GM20000 (cell line): ENCODE data around the gene ZNF687.
"Not testable (repeated sequence)": the region's sequence is repeated elsewhere in the genome, so short reads cannot be mapped to it uniquely, and the experiment has no call there.

Experiments used
- DNase-seq: peaks from one replicate; pipeline ENCODE4 v3.0.0; 2012; ENCODE audit warnings: low spot score
- CTCF ChIP-seq: IDR thresholded peaks from 2 replicates; pipeline ENCODE4 v1.5.1; 2012; ENCODE audit warnings: mild to moderate bottlenecking, control low read depth; ENCODE audit errors: extremely low read depth, missing control alignments

The ZNF687 gene

DNA sequence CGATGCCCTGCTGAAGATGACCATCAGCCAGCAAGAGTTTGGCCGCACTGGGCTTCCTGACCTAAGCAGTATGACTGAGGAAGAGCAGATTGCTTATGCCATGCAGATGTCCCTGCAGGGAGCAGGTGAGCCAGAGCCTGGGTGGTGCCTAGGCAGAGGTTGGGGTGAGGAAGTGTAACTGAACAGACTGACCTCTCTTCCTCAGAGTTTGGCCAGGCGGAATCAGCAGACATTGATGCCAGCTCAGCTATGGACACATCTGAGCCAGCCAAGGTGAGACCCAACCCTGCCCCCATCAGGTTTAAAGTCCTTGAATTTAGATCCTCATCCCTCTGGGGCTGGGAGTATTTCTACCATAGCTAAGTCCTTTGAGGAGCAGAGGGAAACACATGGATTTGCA lies 15.8 kb upstream of the ZNF687 start:
- no peak for DNase-seq
- no peak for TF ChIP-seq CTCF

GRCh38 chr1:151266821-151267220 lies 15.3 kb upstream of the ZNF687 start:
- DNase-seq, result no peak

DNA sequence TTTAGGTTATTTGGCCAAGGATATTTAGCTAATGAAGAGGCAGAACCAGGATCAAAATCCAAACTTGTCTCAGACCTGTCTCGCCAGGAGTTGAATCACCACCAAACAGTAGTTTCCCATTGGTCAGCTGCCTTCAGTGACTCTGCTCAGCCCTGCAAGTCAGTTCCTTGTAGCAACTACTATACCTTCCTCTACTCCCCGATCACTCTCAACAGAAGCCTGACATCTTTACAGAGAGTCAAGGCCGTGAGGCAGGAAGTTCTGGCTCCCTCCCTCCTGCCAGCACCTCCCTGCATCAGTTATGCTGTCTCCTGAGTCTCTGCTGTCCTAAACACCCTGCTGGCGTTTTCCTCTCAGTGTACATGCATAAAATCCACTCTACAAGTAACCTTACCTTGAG lies 14.3 kb upstream of the ZNF687 start:
- DNase-seq, result no peak
- no peak for TF ChIP-seq CTCF

More at GRCh38 chr1:151266821-151267220, 15.3 kb upstream of the ZNF687 start:
- TF ChIP-seq CTCF, result no peak

- DNase-seq, result no peak
- TF ChIP-seq CTCF, result no peak
Observed at GRCh38 chr1:151273924-151274466, 8.1 kb upstream of the ZNF687 start.

DNA sequence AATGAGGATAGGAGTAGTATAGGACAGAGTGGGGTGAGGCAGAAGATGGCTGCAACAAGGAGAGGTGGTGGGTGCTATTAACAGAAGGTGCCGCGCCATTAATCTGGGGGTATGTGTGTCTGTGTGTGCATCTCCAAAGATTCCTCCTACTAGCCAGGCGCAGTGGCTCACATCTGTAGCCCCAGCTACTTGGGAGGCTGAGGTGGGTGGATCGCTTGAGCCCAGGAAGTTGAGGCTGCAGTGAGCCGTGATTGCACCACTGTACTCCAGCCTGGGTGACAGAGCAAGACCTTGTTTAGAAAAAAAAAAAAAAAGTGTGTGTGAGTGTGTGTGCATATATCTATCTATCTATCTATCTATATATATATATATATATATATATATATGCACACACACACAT lies 6.8 kb upstream of the ZNF687 start:
- DNase-seq, result not testable (repeated sequence)

DNA sequence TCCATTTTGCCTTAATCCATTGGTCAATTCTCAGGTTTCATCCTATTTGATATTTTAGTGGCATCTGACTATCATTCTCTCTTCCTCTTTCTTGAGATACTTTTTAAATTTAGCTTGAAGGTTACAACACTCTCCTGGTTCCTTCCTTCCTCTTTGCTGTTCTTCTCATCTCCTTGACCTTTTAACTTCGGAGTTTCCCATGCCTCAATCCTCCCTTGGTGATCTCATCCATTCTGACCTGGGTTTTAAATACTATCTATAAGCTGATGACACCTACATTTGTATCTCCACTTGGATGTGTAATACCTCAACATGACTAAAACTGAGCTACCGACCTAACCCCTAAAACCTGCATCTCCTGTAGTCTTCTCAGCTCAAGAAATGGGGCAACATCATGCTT lies 4.8 kb upstream of the ZNF687 start:
- TF ChIP-seq CTCF, result no peak
- DNase-seq, result peak; percentile 36

DNA sequence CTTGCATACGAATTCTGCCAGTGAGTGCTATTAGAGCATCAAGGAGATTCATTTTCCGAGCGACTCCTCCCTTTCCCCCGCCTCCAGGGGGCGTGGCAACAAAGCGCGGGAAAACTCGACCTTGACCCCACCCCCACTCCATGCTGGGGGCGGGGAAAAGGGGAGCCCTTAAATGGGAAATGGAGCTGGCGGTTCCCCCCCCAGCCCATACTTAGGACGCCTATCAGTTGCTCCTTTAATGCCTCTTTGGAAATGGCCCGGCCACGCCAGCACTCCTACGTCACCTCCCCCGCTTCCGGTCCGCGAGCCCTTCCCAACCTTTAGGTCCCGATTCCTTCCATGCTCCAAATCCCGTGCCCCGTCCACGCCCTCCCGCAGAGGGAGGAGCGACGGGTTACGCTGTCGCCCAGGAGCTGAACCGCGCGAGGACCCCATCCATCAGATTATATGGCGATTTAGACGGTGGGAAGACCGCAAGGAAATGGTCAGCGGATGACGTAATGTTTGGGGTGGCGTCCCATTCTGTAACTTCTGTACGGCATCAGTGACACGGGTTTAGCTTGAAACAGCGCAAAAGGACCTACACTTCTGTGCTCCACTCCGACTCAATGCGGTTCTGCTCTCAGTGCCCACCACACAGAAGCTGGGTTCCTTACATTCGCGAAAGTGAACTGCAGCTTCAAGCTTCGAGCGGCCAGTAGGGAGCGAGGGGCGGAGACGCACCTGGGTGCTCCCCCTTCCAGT lies 702 bp upstream of the ZNF687 start:
- no peak for TF ChIP-seq CTCF
- DNase-seq, result peak; percentile 87
